Glutamatergic neuron (in vitro differentiated cells): ENCODE measurements around the gene CEMIP. TPM values are rescaled to one million over a fixed set of nuclear protein-coding genes. Genes with fewer than 3 reads are reported as not detected.
A peak's percentile ranks its signal among the peaks of the same experiment; 100 is the strongest.

Experiments
- DNase-seq: peaks from one replicate; pipeline ENCODE4 v3.0.0; 2022
- H3K27ac Mint-ChIP-seq: one replicate; pipeline ENCODE4 v1.8.0; 2020; ENCODE audit warnings: mild to moderate bottlenecking, mixed read lengths, inconsistent platforms; ENCODE audit not compliant: unreplicated experiment
- H3K27me3 Mint-ChIP-seq: one replicate; pipeline ENCODE4 v1.8.0; 2020; ENCODE audit warnings: mild to moderate bottlenecking, moderate library complexity, mixed read lengths, inconsistent platforms; ENCODE audit not compliant: unreplicated experiment
- H3K36me3 Mint-ChIP-seq: one replicate; pipeline ENCODE4 v1.8.0; 2020; ENCODE audit warnings: mild to moderate bottlenecking, mixed read lengths, inconsistent platforms; ENCODE audit not compliant: unreplicated experiment
- H3K4me1 Mint-ChIP-seq: one replicate; pipeline ENCODE4 v1.8.0; 2020; ENCODE audit warnings: mild to moderate bottlenecking, low read depth, mixed read lengths, inconsistent platforms; ENCODE audit not compliant: unreplicated experiment
- H3K4me3 Mint-ChIP-seq: one replicate; pipeline ENCODE4 v1.8.0; 2020; ENCODE audit warnings: mild to moderate bottlenecking, mixed read lengths, inconsistent platforms; ENCODE audit not compliant: unreplicated experiment
- H3K9me3 Mint-ChIP-seq: one replicate; pipeline ENCODE4 v1.8.0; 2020; ENCODE audit warnings: mild to moderate bottlenecking, moderate library complexity, mixed read lengths, inconsistent platforms; ENCODE audit not compliant: unreplicated experiment
- long read RNA-seq: library from polyadenylated mRNA; unstranded; transcript quantifications from one replicate; pipeline ENCODE4 v2.0.0, GENCODE V29; 2020; ENCODE audit not compliant: unreplicated experiment
- total RNA-seq: library from RNA; stranded (reverse); fragmentation: NEBNext Ultra II Directional; extraction: Animal tissue kit (Norgen Biotek cat#: 25700); gene quantifications from one replicate; pipeline ENCODE4 v1.2.1, GENCODE V29; 2021; ENCODE audit not compliant: unreplicated experiment
- TF ChIP-seq, protein P1 (sequence below): fragments of 200-600 bp; sonication (generic); IDR thresholded peaks from one replicate; pipeline ENCODE4 v1.5.0; 2021; ENCODE audit not compliant: partially characterized antibody, unreplicated experiment

Gene CEMIP, protein sequence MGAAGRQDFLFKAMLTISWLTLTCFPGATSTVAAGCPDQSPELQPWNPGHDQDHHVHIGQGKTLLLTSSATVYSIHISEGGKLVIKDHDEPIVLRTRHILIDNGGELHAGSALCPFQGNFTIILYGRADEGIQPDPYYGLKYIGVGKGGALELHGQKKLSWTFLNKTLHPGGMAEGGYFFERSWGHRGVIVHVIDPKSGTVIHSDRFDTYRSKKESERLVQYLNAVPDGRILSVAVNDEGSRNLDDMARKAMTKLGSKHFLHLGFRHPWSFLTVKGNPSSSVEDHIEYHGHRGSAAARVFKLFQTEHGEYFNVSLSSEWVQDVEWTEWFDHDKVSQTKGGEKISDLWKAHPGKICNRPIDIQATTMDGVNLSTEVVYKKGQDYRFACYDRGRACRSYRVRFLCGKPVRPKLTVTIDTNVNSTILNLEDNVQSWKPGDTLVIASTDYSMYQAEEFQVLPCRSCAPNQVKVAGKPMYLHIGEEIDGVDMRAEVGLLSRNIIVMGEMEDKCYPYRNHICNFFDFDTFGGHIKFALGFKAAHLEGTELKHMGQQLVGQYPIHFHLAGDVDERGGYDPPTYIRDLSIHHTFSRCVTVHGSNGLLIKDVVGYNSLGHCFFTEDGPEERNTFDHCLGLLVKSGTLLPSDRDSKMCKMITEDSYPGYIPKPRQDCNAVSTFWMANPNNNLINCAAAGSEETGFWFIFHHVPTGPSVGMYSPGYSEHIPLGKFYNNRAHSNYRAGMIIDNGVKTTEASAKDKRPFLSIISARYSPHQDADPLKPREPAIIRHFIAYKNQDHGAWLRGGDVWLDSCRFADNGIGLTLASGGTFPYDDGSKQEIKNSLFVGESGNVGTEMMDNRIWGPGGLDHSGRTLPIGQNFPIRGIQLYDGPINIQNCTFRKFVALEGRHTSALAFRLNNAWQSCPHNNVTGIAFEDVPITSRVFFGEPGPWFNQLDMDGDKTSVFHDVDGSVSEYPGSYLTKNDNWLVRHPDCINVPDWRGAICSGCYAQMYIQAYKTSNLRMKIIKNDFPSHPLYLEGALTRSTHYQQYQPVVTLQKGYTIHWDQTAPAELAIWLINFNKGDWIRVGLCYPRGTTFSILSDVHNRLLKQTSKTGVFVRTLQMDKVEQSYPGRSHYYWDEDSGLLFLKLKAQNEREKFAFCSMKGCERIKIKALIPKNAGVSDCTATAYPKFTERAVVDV (N-terminal part only)
- 0.25 TPM for total RNA-seq
- long read RNA-seq, partial matches to known transcripts, result 0 of 1 reads
- long read RNA-seq, other reads (novel, unspliced or antisense), result 1 of 1 reads

DNA sequence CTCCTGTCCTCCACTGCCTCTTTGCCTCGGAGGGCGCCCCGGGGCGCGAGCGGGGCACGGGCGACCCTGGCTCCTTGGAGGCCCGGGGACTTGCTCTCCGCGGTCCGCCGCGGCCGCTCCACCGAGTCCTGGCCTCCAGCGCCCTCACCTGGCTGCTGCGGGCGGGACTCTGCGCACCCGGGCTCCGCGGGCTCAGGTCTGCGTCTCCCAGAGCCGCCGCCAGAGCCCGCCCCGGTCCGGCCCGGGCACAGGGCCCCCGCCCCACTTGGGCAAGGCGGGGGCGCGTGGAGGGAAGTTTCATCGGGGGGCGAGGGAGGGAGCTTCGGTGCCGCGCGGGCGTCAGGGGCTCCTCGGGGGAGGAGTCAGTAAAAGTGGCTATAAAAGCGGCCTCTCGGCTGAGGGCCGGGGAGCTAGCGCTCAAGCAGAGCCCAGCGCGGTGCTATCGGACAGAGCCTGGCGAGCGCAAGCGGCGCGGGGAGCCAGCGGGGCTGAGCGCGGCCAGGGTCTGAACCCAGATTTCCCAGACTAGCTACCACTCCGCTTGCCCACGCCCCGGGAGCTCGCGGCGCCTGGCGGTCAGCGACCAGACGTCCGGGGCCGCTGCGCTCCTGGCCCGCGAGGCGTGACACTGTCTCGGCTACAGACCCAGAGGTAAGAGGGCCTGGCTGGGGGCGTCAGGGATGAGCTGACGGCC is at the start of gene CEMIP:
Gene CEMIP, plus strand, starts transcription at position 407 of the 694 bp plus-strand sequence. CDS start 94,510 bp downstream, outside the sequence.
- no peak within 1 kb of the TSS for H3K27ac Mint-ChIP-seq
- H3K4me1 Mint-ChIP-seq, result peaks cover 7% of the 10 kb centered on the region

DNA sequence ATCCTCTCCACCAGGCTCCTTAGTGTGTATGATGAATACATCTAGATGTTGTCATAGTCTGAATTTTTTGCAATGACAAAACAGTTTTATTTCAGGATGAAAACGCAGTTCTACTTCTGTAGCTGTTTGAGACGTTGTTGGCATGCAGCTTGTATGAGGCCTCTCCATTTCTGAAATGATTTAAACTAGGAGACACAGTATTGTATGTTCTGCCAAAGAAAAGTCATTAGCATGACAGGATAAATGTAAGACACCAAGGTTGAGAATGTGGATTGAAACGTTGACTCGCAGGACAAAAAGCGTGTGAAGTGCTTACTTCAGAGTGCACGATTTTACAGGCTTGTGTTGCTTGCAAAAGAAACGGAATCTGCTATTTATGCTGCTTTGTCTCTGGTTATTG is 48.8 kb upstream of the CEMIP start:
- no peaks in the 10 kb centered on the region for H3K36me3 Mint-ChIP-seq
- H3K27ac Mint-ChIP-seq, result no peak overlapping the region
- TF ChIP-seq, protein P1, sequence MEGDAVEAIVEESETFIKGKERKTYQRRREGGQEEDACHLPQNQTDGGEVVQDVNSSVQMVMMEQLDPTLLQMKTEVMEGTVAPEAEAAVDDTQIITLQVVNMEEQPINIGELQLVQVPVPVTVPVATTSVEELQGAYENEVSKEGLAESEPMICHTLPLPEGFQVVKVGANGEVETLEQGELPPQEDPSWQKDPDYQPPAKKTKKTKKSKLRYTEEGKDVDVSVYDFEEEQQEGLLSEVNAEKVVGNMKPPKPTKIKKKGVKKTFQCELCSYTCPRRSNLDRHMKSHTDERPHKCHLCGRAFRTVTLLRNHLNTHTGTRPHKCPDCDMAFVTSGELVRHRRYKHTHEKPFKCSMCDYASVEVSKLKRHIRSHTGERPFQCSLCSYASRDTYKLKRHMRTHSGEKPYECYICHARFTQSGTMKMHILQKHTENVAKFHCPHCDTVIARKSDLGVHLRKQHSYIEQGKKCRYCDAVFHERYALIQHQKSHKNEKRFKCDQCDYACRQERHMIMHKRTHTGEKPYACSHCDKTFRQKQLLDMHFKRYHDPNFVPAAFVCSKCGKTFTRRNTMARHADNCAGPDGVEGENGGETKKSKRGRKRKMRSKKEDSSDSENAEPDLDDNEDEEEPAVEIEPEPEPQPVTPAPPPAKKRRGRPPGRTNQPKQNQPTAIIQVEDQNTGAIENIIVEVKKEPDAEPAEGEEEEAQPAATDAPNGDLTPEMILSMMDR, result no peak
- H3K4me3 Mint-ChIP-seq, result no peak overlapping the region
- peaks cover 1% of the 10 kb centered on the region for H3K4me1 Mint-ChIP-seq
- H3K9me3 Mint-ChIP-seq, result peaks cover 3% of the 10 kb centered on the region
- no peak for DNase-seq
- H3K27me3 Mint-ChIP-seq, result no peaks in the 10 kb centered on the region

More for the DNA sequence above, at the start of gene CEMIP:
- Mint-ChIP-seq H3K4me3 (peak within 1 kb of the TSS; percentile 95), H3K27me3 (peaks cover 14% of the 10 kb centered on the region), H3K36me3 (no peaks in the 10 kb centered on the region), H3K9me3 (peaks cover 1% of the 10 kb centered on the region)
- DNase-seq, result peak; percentile 89
- TF ChIP-seq, protein P1, result peak; percentile 69

DNA sequence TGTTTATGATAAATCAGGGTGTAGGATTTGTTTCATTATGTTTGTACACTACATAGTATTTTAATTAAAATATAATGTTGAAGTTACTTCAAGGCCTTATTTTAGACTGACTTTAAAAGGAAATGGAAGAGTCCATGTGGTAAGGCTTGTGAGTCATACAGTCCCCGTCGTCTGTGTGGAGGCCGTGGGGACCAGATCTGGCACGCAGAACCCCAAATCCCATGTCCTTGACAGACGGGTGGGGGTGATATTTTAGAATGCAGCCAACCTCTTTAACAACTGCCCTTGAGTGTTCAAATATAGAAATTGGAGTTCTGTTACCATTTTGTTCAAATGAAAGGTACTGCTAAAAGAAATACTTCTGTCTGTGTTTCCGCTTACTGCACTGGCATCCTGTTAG is 48.2 kb upstream of the CEMIP start:
- H3K36me3 Mint-ChIP-seq, result no peaks in the 10 kb centered on the region
- no peaks in the 10 kb centered on the region for H3K27me3 Mint-ChIP-seq
- no peak overlapping the region for H3K27ac Mint-ChIP-seq

DNA sequence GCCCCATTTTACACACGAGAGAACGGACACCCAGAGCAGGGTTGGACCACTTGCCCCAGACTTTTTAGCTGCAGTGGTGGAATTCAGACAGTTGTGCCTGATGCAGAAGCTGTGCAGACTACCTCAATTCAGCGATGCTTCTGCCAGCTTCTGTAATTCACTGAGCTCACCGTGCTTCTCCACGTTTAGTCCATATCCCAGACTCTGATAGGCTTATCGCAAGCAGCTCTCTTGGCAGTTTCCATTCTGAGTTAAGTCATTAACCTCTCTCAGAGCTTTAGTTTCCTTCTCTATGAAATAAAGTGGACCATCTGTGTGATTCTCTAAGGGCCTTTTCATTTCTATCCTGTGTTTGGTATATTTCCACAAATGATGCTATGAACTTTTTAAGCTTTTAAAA is 47.0 kb upstream of the CEMIP start:
- DNase-seq, result no peak
- Mint-ChIP-seq H3K9me3 (no peaks in the 10 kb centered on the region), H3K4me3 (no peak overlapping the region), H3K4me1 (peaks cover 1% of the 10 kb centered on the region), H3K27ac (no peak overlapping the region), H3K27me3 (no peaks in the 10 kb centered on the region), H3K36me3 (no peaks in the 10 kb centered on the region)
- TF ChIP-seq, protein P1, result no peak

More for the DNA sequence above, 48.2 kb upstream of the CEMIP start:
- no peak for DNase-seq
- TF ChIP-seq, protein P1, result no peak
- Mint-ChIP-seq H3K9me3 (peaks cover 3% of the 10 kb centered on the region), H3K4me3 (no peak overlapping the region), H3K4me1 (peaks cover 1% of the 10 kb centered on the region)
